ENCODE results near the gene USP21. TPM values are rescaled to one million over a fixed set of nuclear protein-coding genes. Genes with fewer than 3 reads are reported as not detected.

Gene USP21

GRCh38 chr1:161215076-161215475 is 55.8 kb downstream of the USP21 start, which contains the start of gene FCER1G:
TSS of gene FCER1G (plus strand) at chr1:161215295. CDS start at chr1:161215322, 27 bp downstream.
- H3K27ac ChIP-seq (ENCODE audit: low read depth, low read length): no peak within 1 kb of the TSS
- no peak within 1 kb of the TSS for H2BK5ac ChIP-seq (ENCODE audit: low read length)
- H2BK15ac ChIP-seq (replicated peaks; ENCODE audit: low read depth): no peak within 1 kb of the TSS
- no peak within 1 kb of the TSS for H4K8ac ChIP-seq (ENCODE audit: low read depth, low read length)
- H2AK5ac ChIP-seq (ENCODE audit: low read length): no peak within 1 kb of the TSS
- no peak within 1 kb of the TSS for H3K9ac ChIP-seq (ENCODE audit: low read length)
- no peak within 1 kb of the TSS for H4K5ac ChIP-seq (ENCODE audit: low read length)
- no peaks in the 10 kb centered on the region for H3K27me3 ChIP-seq (ENCODE audit: insufficient read depth, low read length, poor library complexity)
- no peak within 1 kb of the TSS for H3K4me3 ChIP-seq (ENCODE audit: low read length)
- H3K4ac ChIP-seq (ENCODE audit: low read depth, low read length): no peak within 1 kb of the TSS
- H3K56ac ChIP-seq (ENCODE audit: low read length): no peak within 1 kb of the TSS
- H3K79me1 ChIP-seq (ENCODE audit: low read length): no peaks in the 10 kb centered on the region
- no peak within 1 kb of the TSS for H3K4me2 ChIP-seq (ENCODE audit: low read length)
- no peak for DNase-seq
- H3K23ac ChIP-seq (ENCODE audit: low read length): no peak within 1 kb of the TSS
- no peak within 1 kb of the TSS for H3K18ac ChIP-seq (ENCODE audit: low read length)
- peaks cover under 1% of the 10 kb centered on the region for H3K4me1 ChIP-seq (ENCODE audit: control insufficient read depth, low read depth, low read length)
- no peak within 1 kb of the TSS for H2BK120ac ChIP-seq (ENCODE audit: low read depth, low read length)
- WGBS (ENCODE audit: extremely low coverage, insufficient coverage, low lambda C conversion rate): no CpG with 5 or more reads among the region's 10 CpGs
- no peaks in the 10 kb centered on the region for H3K79me2 ChIP-seq (ENCODE audit: control insufficient read depth, insufficient read depth, low read length)
- H3K36me3 ChIP-seq (ENCODE audit: control insufficient read depth, insufficient read depth, low read length): peaks cover 14% of the 10 kb centered on the region

Small RNAs within 50 kb of the gene (small RNA-seq; reads per million reads assigned to genes)
- gene RF01225 (ENCODE audit: insufficient read depth): not detected

Measured in mesendoderm (in vitro differentiated cells).